Measurements from ENCODE around the gene EEF1AKMT1. TPM values are rescaled to one million over a fixed set of nuclear protein-coding genes. Genes with fewer than 3 reads are reported as not detected.

EEF1AKMT1 gene
- total and polyA plus RNA-seq, 11 donors: 4.5 to 10.2 (median 8.7) TPM

DNA sequence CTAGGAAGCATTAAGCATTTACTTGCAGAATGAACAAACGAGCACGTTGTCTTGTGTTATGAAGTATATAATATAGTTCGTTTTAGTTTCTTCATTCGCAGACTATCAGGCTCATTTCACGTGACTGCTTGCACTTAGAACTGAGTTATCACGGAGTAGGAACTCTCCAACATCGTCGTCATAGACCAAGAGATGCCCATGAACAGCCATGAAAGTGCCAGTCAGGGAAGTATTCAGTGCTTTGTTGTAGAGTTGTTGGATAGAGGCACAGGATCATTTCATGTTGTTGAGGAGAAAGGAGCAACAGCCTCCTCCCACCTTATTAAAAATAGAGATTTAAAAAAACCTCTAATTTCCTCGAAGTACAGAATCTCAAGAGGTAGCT is 71.2 kb downstream of the EEF1AKMT1 start:
- Histone ChIP-seq H3K27me3 (peaks cover 0 to 25% (median 0%) of the 10 kb centered on the region in 9 donors), H3K27ac (peak overlapping the region in 2 of 12 donors; percentile 24 to 54), H3K4me3 (peak overlapping the region; percentile 34 to 84 (median 69)), H3K9me3 (no peaks in the 10 kb centered on the region), H3K4me1 (peaks cover 0 to 17% (median 5%) of the 10 kb centered on the region in 12 donors), H3K36me3 (no peaks in the 10 kb centered on the region)
- TF ChIP-seq POLR2A (IDR thresholded peaks at IDR 0.05): no peak
- TF ChIP-seq, protein P1, sequence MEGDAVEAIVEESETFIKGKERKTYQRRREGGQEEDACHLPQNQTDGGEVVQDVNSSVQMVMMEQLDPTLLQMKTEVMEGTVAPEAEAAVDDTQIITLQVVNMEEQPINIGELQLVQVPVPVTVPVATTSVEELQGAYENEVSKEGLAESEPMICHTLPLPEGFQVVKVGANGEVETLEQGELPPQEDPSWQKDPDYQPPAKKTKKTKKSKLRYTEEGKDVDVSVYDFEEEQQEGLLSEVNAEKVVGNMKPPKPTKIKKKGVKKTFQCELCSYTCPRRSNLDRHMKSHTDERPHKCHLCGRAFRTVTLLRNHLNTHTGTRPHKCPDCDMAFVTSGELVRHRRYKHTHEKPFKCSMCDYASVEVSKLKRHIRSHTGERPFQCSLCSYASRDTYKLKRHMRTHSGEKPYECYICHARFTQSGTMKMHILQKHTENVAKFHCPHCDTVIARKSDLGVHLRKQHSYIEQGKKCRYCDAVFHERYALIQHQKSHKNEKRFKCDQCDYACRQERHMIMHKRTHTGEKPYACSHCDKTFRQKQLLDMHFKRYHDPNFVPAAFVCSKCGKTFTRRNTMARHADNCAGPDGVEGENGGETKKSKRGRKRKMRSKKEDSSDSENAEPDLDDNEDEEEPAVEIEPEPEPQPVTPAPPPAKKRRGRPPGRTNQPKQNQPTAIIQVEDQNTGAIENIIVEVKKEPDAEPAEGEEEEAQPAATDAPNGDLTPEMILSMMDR (IDR thresholded peaks at IDR 0.05): no peak
- intact Hi-C loops (cut with DNase I): loop anchor here in 5 of 10 donors (5.0 to 10.0 kb wide), 5 partner anchors 122 to 208 kb away; partner anchors contain the start of gene IFT88 (in 1 of the 5)
- 21 to 43% (median 34%) methylated on average over 9 of the region's 9 CpGs for WGBS, 4 donors
- no peak for DNase-seq
- no peak for ATAC-seq

DNA sequence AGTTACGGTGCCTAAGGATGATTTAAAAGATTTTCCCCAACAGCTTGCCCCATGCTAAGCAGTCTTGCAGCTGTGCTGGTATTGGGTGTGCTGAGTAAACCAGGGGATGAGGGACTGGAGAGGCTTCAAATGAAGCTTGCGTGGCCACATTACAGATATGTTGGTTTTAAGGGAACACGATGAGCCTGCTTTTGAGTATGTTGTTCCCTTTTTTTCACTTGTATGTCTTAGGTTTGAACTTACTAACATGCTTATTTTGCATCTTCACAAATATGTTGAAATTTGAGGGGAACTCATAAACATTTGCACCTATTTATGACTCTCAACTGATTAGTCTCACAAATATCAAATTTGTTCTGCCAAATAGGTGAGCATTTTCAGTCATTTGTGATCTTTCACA is 72.3 kb downstream of the EEF1AKMT1 start:
- Histone ChIP-seq H3K36me3 (no peaks in the 10 kb centered on the region), H3K4me1 (peaks cover 0 to 17% (median 5%) of the 10 kb centered on the region in 12 donors), H3K4me3 (no peak overlapping the region), H3K9me3 (no peaks in the 10 kb centered on the region), H3K27me3 (peaks cover 0 to 25% (median 0%) of the 10 kb centered on the region in 9 donors), H3K27ac (no peak overlapping the region)
- no peak for TF ChIP-seq POLR2A (IDR thresholded peaks at IDR 0.05)
- 88 to 96% (median 94%) methylated on average over 3 of the region's 3 CpGs for WGBS, 4 donors
- intact Hi-C loops (cut with DNase I): loop anchor here in 5 of 10 donors (5.0 to 10.0 kb wide), 5 partner anchors 123 to 207 kb away; partner anchors contain the start of gene IFT88 (in 1 of the 5)
- DNase-seq (no peak), ATAC-seq (no peak)

DNA sequence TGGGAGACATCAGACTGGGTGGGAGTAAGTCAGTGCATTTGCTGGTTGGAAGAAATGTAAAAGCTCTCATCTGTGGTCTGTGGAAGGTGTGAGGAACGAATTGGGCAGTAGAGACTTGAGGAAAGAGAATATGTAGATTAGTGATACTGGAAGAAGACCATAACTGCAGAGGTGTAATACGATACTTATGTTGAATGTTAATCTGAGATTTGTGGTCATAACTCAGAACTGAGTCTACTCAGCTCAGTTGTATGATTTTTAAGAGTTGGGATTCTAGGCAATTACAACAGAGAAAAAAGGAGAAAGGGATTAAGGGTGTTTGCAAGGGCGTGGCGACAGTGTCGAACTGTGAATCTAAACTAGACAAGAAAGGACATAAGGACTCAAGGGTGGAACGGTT is 73.5 kb downstream of the EEF1AKMT1 start:
- Histone ChIP-seq H3K4me3 (no peak overlapping the region), H3K27me3 (peaks cover 0 to 25% (median 0%) of the 10 kb centered on the region in 9 donors), H3K4me1 (peaks cover 0 to 17% (median 5%) of the 10 kb centered on the region in 12 donors), H3K9me3 (no peaks in the 10 kb centered on the region), H3K27ac (no peak overlapping the region), H3K36me3 (no peaks in the 10 kb centered on the region)
- DNase-seq (no peak), ATAC-seq (no peak)
- intact Hi-C loops (cut with DNase I): loop anchor here in 5 of 10 donors (5.0 to 10.0 kb wide), 5 partner anchors 125 to 205 kb away; partner anchors contain the start of gene IFT88 (in 1 of the 5)
- no peak for TF ChIP-seq POLR2A (IDR thresholded peaks at IDR 0.05)
- TF ChIP-seq, protein P1 (IDR thresholded peaks at IDR 0.05): no peak
- WGBS, 4 donors: 91 to 93% (median 92%) methylated on average over 6 of the region's 6 CpGs

DNA sequence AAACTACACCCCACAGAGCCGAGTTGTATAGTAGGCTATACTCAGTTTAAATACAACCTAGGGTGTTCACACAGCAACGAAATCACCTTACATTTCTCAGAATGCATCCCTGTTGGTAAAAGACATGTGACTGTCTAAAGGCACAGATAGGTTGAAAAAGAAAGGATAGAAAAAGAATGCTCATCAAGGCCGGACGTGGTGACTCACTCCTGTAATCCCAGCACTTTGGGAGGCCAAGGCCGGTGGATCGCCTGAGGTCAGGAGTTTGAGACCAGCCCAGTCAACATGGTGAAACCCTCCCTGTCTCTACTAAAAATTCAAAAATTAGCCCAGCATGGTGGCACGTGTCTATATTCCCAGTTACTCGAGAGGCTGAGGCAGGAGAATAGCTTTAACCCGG is 74.0 kb downstream of the EEF1AKMT1 start:
- WGBS, 4 donors: 93 to 95% (median 94%) methylated on average over 9 of the region's 9 CpGs

More for the DNA sequence above, 74.0 kb downstream of the EEF1AKMT1 start:
- Histone ChIP-seq H3K36me3 (no peaks in the 10 kb centered on the region), H3K4me3 (no peak overlapping the region), H3K9me3 (no peaks in the 10 kb centered on the region), H3K27ac (no peak overlapping the region), H3K4me1 (peaks cover 0 to 17% (median 5%) of the 10 kb centered on the region in 12 donors), H3K27me3 (peaks cover 0 to 25% (median 0%) of the 10 kb centered on the region in 9 donors)
- TF ChIP-seq, protein P1 (IDR thresholded peaks at IDR 0.05): no peak
- TF ChIP-seq POLR2A (IDR thresholded peaks at IDR 0.05): no peak
- DNase-seq: no peak
- ATAC-seq: no peak
- intact Hi-C loops (cut with DNase I): loop anchor here in 5 of 10 donors (5.0 to 10.0 kb wide), 5 partner anchors 125 to 205 kb away; partner anchors contain the start of gene IFT88 (in 1 of the 5)

Measured in heart left ventricle (tissue), 16 donors.